Stimulated activated CD8-positive, alpha-beta memory T cell treated with anti-CD3 and anti-CD28 coated beads, Interleukin-7, amount 100 ng/mL, for 4 hours (primary cell): Measurements from ENCODE around the gene RNF38.
A peak's percentile ranks its signal among the peaks of the same experiment; 100 is the strongest.
"Not testable (repeated sequence)": the region's sequence is repeated elsewhere in the genome, so short reads cannot be mapped to it uniquely, and the experiment has no call there.

Source experiments
- DNase-seq, 2 donors: peaks; one replicate each; pipeline ENCODE4 v3.0.0-alpha.2; 2020; ENCODE audit warnings: low read depth in 2 of 2

The RNF38 gene

DNA sequence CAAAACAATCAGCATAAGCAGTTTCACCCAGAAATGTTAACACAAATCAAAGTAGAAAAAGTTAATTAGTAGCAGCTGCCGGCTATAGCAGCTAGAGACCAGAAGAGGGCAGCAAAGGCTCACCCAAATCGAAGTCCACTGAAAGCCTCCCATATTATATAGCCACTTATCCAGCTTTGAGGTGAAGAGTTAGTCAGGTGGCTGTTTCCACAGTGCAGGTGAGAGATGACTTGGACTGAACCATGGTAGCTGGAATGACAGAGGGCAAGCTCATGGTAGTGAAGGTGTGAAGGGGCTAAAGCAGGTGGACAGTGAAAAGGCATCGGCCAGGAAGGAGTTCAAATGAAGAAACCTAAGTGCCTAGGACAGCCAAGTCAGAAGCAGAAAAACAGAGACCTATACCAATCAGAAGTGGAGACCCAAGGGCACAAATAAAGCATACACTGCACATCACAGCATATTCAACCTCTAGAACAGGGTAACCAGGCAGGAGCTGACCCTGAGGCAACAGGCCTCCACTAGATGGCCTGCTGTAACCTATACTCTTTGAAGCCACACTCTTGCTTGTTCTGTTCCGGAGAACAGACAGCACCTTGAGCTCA, 7.2 kb upstream of the RNF38 start:
- peak; percentile 40 to 42 for DNase-seq

DNA sequence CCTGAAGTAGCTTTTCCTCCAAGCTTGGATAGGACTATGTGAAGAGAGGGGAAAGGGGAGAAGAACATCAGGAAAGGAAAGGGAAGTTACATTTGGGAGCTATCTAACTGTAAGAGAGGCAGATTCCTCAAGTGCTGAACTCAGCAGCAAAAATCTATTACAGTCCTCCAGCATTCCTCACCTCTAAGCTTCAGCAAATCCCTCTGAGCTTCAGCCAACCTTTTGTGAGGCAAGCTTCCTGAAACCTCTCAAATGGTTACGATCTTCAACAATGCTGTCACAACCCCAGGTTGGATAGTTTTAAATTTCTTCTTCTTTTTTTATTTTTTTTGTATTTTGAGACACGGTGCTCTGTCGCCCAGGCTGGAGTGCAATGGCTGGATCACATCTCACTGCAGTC, 2.5 kb upstream of the RNF38 start:
- no peak for DNase-seq

GRCh38 chr9:36401897-36402480, 1.9 kb upstream of the RNF38 start:
- no peak for DNase-seq

GRCh38 chr9:36401164-36401740, 1.2 kb upstream of the RNF38 start:
- no peak for DNase-seq

- peak; percentile 75 to 91 for DNase-seq
Observed at GRCh38 chr9:36400332-36401163, 479 bp upstream of the RNF38 start.

DNA sequence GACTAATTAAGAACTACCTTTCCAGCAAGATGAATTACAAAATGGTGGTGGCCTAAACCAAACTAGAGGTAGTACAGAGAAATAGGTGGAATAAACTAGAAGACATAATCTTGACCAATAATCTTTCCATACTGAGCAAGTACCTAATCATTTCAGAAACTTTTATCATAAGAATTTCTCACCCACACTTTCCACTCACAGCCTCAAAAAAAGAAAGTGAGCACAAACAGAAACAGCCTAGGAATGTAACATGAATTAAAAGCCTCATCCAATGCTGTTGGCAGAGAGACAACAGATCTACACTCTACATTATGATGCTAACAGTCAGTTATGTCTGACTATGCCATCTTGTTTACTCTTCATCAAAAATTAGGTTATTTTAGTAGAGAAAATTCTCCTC, 1.3 kb downstream of the RNF38 start:
- no peak for DNase-seq

GRCh38 chr9:36396985-36397384, 3.1 kb downstream of the RNF38 start:
- DNase-seq = no peak

DNA sequence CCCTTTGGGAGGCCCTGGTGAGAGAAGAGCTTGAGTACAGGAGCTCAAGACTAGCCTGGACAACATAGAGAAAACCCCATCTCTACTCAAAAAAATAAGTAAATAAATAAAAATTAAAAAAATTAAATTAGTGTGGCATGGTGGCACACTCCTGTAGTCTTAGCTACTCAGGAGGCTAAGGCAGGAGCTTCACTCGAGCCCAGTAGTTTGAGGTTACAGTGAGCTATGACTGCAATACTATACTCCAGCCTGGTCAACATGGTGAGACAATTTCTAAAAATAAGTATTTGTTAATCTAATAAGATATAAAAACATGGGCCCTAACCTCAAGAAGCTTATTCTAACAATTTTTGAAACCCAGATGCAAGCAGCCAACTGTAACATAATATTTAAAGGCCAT, 7.6 kb downstream of the RNF38 start:
- no peak for DNase-seq

DNA sequence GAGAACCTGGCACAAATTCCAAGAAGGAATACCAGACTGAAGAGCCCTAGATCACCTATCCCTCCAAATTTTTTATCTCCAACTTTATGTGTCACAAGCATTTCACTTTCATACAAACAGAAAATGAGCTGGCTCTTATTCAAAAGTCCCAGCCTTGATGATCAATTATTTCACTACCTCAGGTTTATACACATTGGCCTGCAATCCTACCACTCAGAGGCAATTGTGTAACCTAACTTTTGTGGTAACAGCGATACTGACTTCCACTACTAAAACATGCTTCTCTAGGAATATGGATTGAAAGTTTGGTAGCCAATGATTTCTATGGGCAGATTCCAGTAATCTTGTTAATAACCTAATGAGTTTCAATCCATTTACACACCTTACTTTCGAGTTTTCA, 10.5 kb downstream of the RNF38 start:
- no peak for DNase-seq

- DNase-seq = not testable (repeated sequence)
Observed at GRCh38 chr9:36386396-36386965, 13.6 kb downstream of the RNF38 start.

GRCh38 chr9:36382484-36382883, 17.6 kb downstream of the RNF38 start:
- DNase-seq = no peak

GRCh38 chr9:36364577-36364976, 35.5 kb downstream of the RNF38 start:
- DNase-seq = no peak

GRCh38 chr9:36363448-36363847, 36.6 kb downstream of the RNF38 start:
- DNase-seq = no peak

- no peak for DNase-seq
Observed at GRCh38 chr9:36358486-36358885, 41.6 kb downstream of the RNF38 start.

DNA sequence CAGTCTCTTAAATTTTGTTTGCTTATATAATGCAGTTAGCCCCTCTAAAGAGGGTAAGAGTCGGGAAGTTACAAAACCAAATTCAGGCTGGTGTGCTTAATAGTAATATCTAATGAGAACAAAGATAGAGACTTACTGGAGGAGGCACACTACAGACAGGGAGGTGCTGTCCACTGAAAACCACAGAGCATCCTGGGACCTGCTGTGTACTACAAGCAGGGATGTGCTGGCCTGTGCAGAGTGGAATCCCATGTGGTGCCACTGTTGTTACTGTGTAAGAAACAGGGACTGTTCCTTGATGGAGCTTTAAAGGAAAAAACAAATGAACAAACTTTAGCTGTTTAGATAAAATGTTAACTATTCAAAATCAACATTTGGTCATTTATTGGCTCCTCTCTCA, 42.4 kb downstream of the RNF38 start:
- no peak for DNase-seq

GRCh38 chr9:36346569-36346968, 53.5 kb downstream of the RNF38 start:
- no peak for DNase-seq

GRCh38 chr9:36345103-36345846, 54.8 kb downstream of the RNF38 start:
- DNase-seq = no peak

- no peak for DNase-seq
Observed at GRCh38 chr9:36341936-36342577, 58.0 kb downstream of the RNF38 start.

DNA sequence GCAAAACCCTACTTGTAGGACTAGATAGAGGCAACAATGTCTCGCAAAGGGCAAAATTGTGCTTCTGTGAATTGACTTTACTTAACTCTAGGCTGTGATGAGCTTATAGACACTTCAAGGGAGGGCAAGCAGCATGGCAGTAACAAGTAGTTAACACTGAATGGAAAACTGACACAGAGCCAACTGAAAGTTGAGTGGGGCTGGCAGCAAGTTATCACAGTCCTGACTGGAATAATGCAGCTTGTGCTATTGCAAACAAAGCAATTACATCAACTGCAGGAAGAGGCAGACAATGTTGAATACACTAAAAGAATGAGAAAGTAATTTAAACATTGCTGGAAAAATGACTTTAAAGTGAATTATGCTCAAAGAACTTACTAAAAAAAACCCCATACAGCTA, 62.2 kb downstream of the RNF38 start:
- no peak for DNase-seq

DNA sequence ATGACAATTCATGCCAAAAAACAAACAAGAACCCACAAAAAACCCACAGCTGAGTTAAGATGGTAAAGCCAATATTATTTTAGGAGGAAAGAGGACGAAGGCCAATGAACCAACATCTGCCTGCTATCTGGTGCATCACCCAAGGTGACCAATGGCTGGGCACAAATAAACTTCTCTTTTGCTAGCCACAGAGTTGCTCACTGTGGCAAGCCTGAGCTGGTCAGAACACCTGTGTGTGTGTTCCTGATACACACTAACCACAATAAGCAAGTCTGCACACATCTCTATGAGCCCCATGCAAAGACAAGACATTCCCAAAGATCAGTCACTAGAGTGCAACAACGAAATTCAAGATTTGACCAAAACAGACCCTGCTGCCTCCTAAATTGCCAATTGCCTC, 63.1 kb downstream of the RNF38 start:
- DNase-seq = no peak
